Measurements from ENCODE around the gene SORCS3. TPM values are rescaled to one million over a fixed set of nuclear protein-coding genes. Genes with fewer than 3 reads are reported as not detected.

The SORCS3 gene
- total RNA-seq, 2 donors from 2014 or later, result not detected

DNA sequence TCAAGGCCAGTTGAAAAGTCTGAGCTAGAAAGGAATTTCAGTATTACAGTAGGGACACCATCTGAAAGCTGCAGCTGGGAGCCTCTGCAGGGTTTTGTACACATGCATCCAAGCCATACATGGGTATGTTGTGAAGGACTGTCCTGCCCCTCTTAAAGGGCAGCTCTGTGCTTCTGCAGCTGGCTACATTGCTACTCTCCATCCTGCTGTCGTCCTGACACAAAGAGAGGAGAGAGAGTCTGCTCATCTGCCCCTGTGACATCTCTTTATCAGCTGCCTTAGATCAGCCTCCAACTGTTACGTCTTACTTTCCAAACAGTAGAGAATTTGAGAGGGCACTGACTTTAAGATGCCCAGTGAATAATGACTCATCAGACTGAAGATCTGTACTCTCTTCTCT is 602.7 kb downstream of the SORCS3 start:
- no peak for ATAC-seq
- no peak for DNase-seq
- intact Hi-C loops (cut with DNase I), result no loop called here

GRCh38 chr10:105247831-105248499 is 606.9 kb downstream of the SORCS3 start:
- DNase-seq, result no peak
- ATAC-seq, result no peak
- intact Hi-C loops (cut with DNase I), result no loop called here

DNA sequence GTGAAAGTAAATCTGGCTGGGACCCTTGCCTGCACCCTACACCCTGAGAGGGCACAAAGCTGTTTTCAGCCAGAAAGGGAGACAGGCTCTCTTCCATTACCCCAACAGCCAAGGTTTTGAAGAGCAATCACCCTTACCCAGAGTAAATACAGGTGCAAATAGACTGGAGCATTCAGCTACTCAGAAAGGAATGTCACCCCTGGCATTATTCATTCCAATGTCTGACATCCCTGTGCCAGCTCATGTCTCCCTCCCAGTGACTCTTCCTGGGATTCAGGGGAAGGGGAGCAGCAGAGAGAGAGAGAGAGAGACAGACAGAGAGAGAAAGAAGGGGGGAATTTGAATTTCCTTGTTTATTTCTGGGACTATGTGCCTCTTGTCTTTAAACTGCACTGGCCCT is 611.8 kb downstream of the SORCS3 start:
- ATAC-seq, result no peak
- DNase-seq, result no peak
- intact Hi-C loops (cut with DNase I), result no loop called here

- intact Hi-C loops (cut with DNase I), result no loop called here
- no peak for ATAC-seq
- DNase-seq, result no peak
Observed at GRCh38 chr10:105253515-105254212, 612.6 kb downstream of the SORCS3 start.

DNA sequence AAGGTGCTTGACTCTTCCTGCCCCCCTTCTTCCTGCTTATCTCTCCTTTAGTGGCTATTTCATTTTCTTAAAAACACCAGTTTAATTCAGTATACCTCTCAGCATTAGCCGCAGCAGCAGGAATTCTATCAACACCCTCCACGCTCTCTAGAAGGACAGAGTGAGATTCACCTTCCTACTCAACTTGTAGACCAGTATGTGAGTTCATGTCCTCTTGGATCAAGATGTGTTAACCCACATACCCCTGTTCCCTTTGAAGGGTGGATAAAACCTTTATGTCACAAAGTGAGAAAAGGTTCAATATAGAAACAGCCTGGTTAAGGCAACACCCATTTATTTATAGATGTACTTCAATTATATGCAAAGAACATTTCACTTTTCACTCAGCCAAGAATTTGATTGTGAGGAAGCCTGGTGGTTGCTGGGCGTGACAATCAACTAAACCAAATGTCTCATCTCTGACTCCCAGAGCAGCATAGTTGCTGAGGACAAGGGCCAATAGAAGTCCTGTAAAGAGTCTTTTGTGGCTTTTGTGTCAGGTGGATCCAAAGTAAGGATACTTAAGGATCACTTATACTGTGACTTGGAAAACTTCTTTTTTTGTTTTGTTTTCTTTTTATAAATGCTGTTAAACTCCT is 617.1 kb downstream of the SORCS3 start:
- DNase-seq, result no peak
- no peak for ATAC-seq
- intact Hi-C loops (cut with DNase I), result no loop called here

GRCh38 chr10:105258674-105259065 is 617.6 kb downstream of the SORCS3 start:
- intact Hi-C loops (cut with DNase I), result no loop called here

DNA sequence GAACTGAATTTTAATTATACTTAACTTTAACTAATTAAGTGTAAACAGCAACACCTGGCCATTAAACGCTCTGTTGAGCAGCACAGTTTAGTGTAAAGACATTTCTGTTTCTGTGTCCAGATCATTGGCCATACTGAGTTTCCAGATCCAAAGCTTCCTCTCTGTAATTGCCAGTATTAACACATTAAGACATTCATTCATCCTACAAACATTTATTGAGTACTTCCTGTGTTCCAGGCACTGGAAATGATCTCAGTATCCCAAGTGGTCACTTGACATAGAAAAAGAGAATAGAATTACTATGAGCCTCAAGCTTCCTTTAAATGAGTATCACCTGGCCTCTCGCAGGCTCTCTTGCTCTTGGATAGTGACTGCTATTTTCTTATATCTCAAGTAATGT is 618.1 kb downstream of the SORCS3 start:
- DNase-seq (no peak), ATAC-seq (no peak)
- intact Hi-C loops (cut with DNase I), result no loop called here

More at GRCh38 chr10:105258674-105259065, 617.6 kb downstream of the SORCS3 start:
- DNase-seq (no peak), ATAC-seq (no peak)

GRCh38 chr10:105262666-105263065 is 621.6 kb downstream of the SORCS3 start:
- ATAC-seq (no peak), DNase-seq (no peak)
- intact Hi-C loops (cut with DNase I), result no loop called here

- DNase-seq (no peak), ATAC-seq (no peak)
- intact Hi-C loops (cut with DNase I), result no loop called here
Observed at GRCh38 chr10:105266966-105267539, 626.0 kb downstream of the SORCS3 start.

DNA sequence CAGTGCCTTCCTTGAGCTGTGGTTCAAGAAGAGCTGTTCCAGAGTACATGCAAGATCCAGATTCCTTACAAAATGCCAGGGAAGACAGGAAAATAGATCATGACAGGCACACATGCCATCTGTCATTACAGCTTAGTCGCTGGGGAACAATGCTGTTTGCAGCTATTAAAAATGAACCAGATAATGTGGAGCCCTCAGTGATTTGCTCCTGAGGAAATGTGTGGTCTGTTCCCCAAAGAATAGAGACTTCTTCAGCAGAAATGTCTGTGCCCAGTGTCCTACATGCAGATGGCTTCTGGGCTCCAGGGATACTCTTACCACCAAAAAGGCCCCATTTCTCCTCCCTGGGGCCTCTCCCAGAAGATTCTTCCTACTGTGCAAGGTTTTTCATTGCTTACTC is 627.9 kb downstream of the SORCS3 start:
- intact Hi-C loops (cut with DNase I), result no loop called here
- ATAC-seq (no peak), DNase-seq (no peak)

DNA sequence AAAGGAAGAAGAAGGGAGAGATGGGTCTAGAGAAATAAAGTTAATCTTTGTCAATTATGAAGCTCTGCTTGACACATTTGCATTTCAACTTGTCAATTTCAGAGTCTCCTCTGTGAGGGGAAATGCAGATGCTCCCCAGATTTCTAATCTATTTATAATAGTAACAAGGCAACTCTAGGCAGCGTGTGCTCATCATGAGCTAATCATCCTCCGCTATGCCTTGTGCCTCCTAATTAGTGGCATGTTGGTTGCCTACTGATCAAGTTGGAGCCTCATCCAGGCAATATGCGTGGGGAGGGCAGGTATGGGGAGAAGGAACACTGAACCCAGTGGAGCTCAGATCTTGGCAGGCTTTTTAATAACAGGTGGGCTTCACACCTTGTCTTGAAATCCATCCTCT is 628.6 kb downstream of the SORCS3 start:
- intact Hi-C loops (cut with DNase I), result no loop called here
- ATAC-seq (no peak), DNase-seq (no peak)

DNA sequence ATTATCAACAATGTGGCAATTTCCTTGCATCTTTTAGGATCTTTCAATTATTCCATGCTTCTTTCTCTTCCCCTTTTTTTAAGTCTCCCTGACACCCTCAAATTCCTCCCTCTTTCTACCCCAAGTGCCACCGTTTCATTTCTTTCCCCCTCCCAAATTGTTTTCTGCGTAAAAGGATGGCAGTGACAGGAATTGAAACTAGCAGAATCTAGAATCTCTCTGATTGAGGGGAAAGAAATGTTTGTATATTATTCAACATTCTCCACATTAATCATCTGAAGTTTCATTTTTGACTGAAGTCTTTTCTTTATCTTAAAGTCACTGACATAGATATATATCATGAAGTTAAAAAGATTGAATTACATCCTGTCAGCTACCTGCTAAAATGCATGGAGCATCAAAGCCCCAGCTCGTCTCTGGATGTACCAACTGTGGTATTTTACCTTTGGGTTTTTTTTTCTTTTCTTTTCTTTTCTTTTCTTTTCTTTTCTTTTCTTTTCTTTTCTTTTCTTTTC is 633.5 kb downstream of the SORCS3 start:
- ATAC-seq (no peak), DNase-seq (no peak)
- intact Hi-C loops (cut with DNase I), result no loop called here

DNA sequence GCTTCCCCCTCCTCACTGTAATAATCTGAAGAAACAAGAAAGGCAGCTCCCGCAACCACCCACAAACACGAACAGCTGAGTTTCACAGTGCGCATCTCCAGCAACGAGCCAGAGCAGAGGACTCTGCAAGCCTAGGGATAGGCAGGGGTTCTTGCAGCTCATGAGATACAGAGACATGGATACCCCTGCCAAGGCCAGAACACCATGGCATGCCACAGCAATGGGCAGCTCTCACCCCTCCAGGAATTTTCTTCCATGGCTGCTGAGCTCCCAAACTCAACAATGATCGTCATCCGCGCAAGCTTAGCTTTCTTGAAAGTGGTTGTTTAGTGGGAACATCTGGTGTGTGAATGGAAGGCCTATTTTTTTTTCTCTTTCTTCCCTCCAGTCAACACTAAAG is 637.3 kb downstream of the SORCS3 start:
- no peak for ATAC-seq

GRCh38 chr10:105279101-105279500 is 638.0 kb downstream of the SORCS3 start:
- intact Hi-C loops (cut with DNase I), result no loop called here
- no peak for ATAC-seq
- no peak for DNase-seq

More for the DNA sequence above, 637.3 kb downstream of the SORCS3 start:
- no peak for DNase-seq
- intact Hi-C loops (cut with DNase I), result no loop called here

GRCh38 chr10:105280895-105281294 is 639.8 kb downstream of the SORCS3 start:
- no peak for DNase-seq
- intact Hi-C loops (cut with DNase I), result no loop called here
- ATAC-seq, result no peak

DNA sequence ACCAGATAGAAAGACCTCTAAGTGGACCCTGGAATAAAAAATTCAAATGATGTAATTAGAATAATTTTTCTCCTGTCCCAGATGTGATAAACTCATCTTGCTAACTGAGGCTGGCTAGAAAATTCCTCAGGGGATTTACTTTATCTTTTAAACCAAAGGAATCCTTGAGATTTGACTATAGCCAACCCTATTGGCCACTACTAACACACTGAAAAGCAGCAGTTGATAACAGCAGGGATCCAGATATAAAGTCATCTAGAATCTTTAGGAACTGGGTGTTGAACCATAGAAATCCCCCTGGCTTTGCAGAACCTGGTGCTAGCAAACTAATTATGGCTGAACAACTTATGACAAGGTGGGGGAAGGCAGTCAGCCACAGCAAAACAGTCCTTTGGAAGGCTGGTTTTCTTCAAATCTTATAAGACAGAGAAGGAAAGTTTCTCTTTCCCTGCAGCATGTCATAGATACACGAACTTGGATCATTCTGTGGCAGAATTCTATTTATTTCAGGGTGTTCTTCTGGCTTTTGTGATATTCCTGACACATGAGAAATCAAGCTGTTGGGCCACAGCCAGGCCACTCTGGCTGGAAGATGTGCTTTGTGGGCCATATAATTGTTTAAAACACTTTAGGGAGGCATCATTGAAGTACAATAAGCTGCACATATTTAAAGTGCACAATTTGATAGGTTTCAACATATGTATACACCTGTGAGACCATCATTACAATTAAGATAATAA is 643.6 kb downstream of the SORCS3 start:
- DNase-seq, result no peak
- ATAC-seq, result no peak
- intact Hi-C loops (cut with DNase I), result no loop called here

GRCh38 chr10:105288026-105288425 is 646.9 kb downstream of the SORCS3 start:
- intact Hi-C loops (cut with DNase I), result no loop called here
- DNase-seq, result no peak
- ATAC-seq, result no peak

GRCh38 chr10:105288613-105289012 is 647.5 kb downstream of the SORCS3 start:
- no peak for ATAC-seq
- intact Hi-C loops (cut with DNase I), result no loop called here
- DNase-seq, result no peak

GRCh38 chr10:105291571-105291970 is 650.5 kb downstream of the SORCS3 start:
- intact Hi-C loops (cut with DNase I), result no loop called here
- DNase-seq, result no peak
- no peak for ATAC-seq

Measured in left cardiac atrium (tissue), 4 donors.